Breast epithelium (tissue), 3 donors: ENCODE data around the gene FGF5.

Source experiments
- POLR2A ChIP-seq: fragments of 450-650 bp; IDR thresholded peaks from one replicate; pipeline ENCODE4 v1.6.1; 2016; ENCODE audit warnings: antibody characterized with exemption, mild to moderate bottlenecking, moderate library complexity
- POLR2AphosphoS5 ChIP-seq, 3 donors: sonication (generic); formaldehyde crosslinking; IDR thresholded peaks; one replicate each; pipeline ENCODE4 v1.6.1; 2017; ENCODE audit warnings: antibody characterized with exemption in 3 of 3
- TF ChIP-seq, protein P1 (sequence below), 3 donors: fragments of 450-650 bp; IDR thresholded peaks; one replicate each; pipeline ENCODE4 v1.5.1; 2016 to 2017; ENCODE audit warnings: antibody characterized with exemption in 3 of 3, mild to moderate bottlenecking in 3 of 3, moderate library complexity in 3 of 3

- TF ChIP-seq, protein P1, sequence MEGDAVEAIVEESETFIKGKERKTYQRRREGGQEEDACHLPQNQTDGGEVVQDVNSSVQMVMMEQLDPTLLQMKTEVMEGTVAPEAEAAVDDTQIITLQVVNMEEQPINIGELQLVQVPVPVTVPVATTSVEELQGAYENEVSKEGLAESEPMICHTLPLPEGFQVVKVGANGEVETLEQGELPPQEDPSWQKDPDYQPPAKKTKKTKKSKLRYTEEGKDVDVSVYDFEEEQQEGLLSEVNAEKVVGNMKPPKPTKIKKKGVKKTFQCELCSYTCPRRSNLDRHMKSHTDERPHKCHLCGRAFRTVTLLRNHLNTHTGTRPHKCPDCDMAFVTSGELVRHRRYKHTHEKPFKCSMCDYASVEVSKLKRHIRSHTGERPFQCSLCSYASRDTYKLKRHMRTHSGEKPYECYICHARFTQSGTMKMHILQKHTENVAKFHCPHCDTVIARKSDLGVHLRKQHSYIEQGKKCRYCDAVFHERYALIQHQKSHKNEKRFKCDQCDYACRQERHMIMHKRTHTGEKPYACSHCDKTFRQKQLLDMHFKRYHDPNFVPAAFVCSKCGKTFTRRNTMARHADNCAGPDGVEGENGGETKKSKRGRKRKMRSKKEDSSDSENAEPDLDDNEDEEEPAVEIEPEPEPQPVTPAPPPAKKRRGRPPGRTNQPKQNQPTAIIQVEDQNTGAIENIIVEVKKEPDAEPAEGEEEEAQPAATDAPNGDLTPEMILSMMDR (IDR thresholded peaks at IDR 0.05), result no peak
- TF ChIP-seq POLR2A (no peak), POLR2AphosphoS5 (IDR thresholded peaks at IDR 0.05) (no peak)
Measured at GRCh38 chr4:80321776-80322175, 55.3 kb downstream of the FGF5 start.
